Activated CD8-positive, alpha-beta T cell treated with anti-CD3 and anti-CD28 coated beads for 36 hours (primary cell): ENCODE results near the gene CAMK1D. TPM values are rescaled to one million over a fixed set of nuclear protein-coding genes. Genes with fewer than 3 reads are reported as not detected.

Experiments
- ATAC-seq: fragments of 200-7000 bp; cut with Tn5 transposase; one replicate; pipeline ENCODE4 v1.10.0; 2021; ENCODE audit warnings: mild to moderate bottlenecking, moderate library complexity
- CTCF ChIA-PET: fragments of 350-600 bp; sonication (Branson Sonifier 250); formaldehyde crosslinking; loops from one replicate; lab custom pipeline; 2021; ENCODE audit warnings: antibody characterized with exemption; lab: Charles Lee
- POLR2A ChIA-PET: fragments of 350-600 bp; sonication (Branson Sonifier 250); formaldehyde crosslinking; loops from one replicate; lab custom pipeline; 2021; ENCODE audit warnings: antibody characterized with exemption; lab: Charles Lee
- DNase-seq: peaks from one replicate; pipeline ENCODE4 v3.0.0-alpha.2; 2020
- H3K27ac Mint-ChIP-seq: one replicate; pipeline ENCODE4 v1.8.0; 2021; ENCODE audit warnings: mild to moderate bottlenecking, mixed read lengths
- H3K27me3 Mint-ChIP-seq: one replicate; pipeline ENCODE4 v1.8.0; 2021; ENCODE audit warnings: mixed read lengths
- H3K36me3 Mint-ChIP-seq: one replicate; pipeline ENCODE4 v1.8.0; 2021; ENCODE audit warnings: low read depth, mixed read lengths
- H3K4me1 Mint-ChIP-seq: one replicate; pipeline ENCODE4 v1.8.0; 2021; ENCODE audit warnings: low read depth, mixed read lengths
- H3K4me3 Mint-ChIP-seq: one replicate; pipeline ENCODE4 v1.8.0; 2021; ENCODE audit warnings: mild to moderate bottlenecking, moderate library complexity, mixed read lengths
- H3K9me3 Mint-ChIP-seq: one replicate; pipeline ENCODE4 v1.8.0; 2021; ENCODE audit warnings: mixed read lengths
- CTCF ChIP-seq: fragments of 200-600 bp; IDR thresholded peaks from one replicate; pipeline ENCODE4 v1.8.0; 2022; ENCODE audit warnings: antibody characterized with exemption, mild to moderate bottlenecking
- intact Hi-C: fragments of 100-400 bp; cut with micrococcal nuclease; formaldehyde crosslinking; loops from one replicate; pipeline ENCODE4 v1.10.0; 2022
- total RNA-seq, 2 experiments: library from RNA; stranded (reverse); gene quantifications; one replicate each; pipeline ENCODE4 v1.2.3, GENCODE V29; 2021

Gene CAMK1D
- total RNA-seq, 2 experiments from 2014 or later = 13.8 TPM

- ChIA-PET POLR2A (no interaction called here), CTCF (no interaction called here)
- no peak for TF ChIP-seq CTCF
- Mint-ChIP-seq H3K27ac (no peak overlapping the region), H3K36me3 (no peaks in the 10 kb centered on the region), H3K4me3 (no peak overlapping the region), H3K9me3 (peaks cover 6% of the 10 kb centered on the region), H3K27me3 (no peaks in the 10 kb centered on the region), H3K4me1 (peaks cover 5% of the 10 kb centered on the region)
- intact Hi-C loops = no loop called here
- ATAC-seq (no peak), DNase-seq (no peak)
Measured at GRCh38 chr10:12340371-12340770, 9.0 kb upstream of the CAMK1D start.

- CTCF ChIA-PET = no interaction called here
Measured at GRCh38 chr10:12340937-12341336, 8.4 kb upstream of the CAMK1D start.

GRCh38 chr10:12341526-12341925 lies 7.8 kb upstream of the CAMK1D start:
- intact Hi-C loops = no loop called here
- H3K36me3 Mint-ChIP-seq = no peaks in the 10 kb centered on the region
- peaks cover 6% of the 10 kb centered on the region for H3K9me3 Mint-ChIP-seq
- H3K27me3 Mint-ChIP-seq = no peaks in the 10 kb centered on the region
- POLR2A ChIA-PET = no interaction called here
- H3K4me1 Mint-ChIP-seq = peaks cover 5% of the 10 kb centered on the region
- H3K4me3 Mint-ChIP-seq = no peak overlapping the region
- DNase-seq (no peak), ATAC-seq (no peak)
- CTCF ChIA-PET = no interaction called here
- TF ChIP-seq CTCF = no peak
- no peak overlapping the region for H3K27ac Mint-ChIP-seq

More at GRCh38 chr10:12340937-12341336, 8.4 kb upstream of the CAMK1D start:
- Mint-ChIP-seq H3K27ac (no peak overlapping the region), H3K4me3 (no peak overlapping the region), H3K27me3 (no peaks in the 10 kb centered on the region), H3K36me3 (no peaks in the 10 kb centered on the region), H3K9me3 (peaks cover 6% of the 10 kb centered on the region), H3K4me1 (peaks cover 5% of the 10 kb centered on the region)
- no peak for TF ChIP-seq CTCF
- POLR2A ChIA-PET = no interaction called here
- intact Hi-C loops = no loop called here
- DNase-seq (no peak), ATAC-seq (no peak)

GRCh38 chr10:12344375-12345110 lies 4.8 kb upstream of the CAMK1D start:
- ChIA-PET POLR2A (no interaction called here), CTCF (no interaction called here)

More at GRCh38 chr10:12344375-12345110, 4.8 kb upstream of the CAMK1D start:
- Mint-ChIP-seq H3K9me3 (peaks cover 6% of the 10 kb centered on the region), H3K27me3 (no peaks in the 10 kb centered on the region), H3K27ac (no peak overlapping the region), H3K4me3 (no peak overlapping the region), H3K36me3 (no peaks in the 10 kb centered on the region), H3K4me1 (peaks cover 17% of the 10 kb centered on the region)
- DNase-seq (no peak), ATAC-seq (no peak)
- intact Hi-C loops = no loop called here
- no peak for TF ChIP-seq CTCF
